ENCODE data around the gene GABRG3. TPM values are rescaled to one million over a fixed set of nuclear protein-coding genes. Genes with fewer than 3 reads are reported as not detected.

The GABRG3 gene
- total and polyA plus RNA-seq, 9 of the 15 experiments (the other 6 are each of a cell fraction or from before 2014, with no cell fraction given), result 4.0 to 15.1 (median 11.2) TPM

DNA sequence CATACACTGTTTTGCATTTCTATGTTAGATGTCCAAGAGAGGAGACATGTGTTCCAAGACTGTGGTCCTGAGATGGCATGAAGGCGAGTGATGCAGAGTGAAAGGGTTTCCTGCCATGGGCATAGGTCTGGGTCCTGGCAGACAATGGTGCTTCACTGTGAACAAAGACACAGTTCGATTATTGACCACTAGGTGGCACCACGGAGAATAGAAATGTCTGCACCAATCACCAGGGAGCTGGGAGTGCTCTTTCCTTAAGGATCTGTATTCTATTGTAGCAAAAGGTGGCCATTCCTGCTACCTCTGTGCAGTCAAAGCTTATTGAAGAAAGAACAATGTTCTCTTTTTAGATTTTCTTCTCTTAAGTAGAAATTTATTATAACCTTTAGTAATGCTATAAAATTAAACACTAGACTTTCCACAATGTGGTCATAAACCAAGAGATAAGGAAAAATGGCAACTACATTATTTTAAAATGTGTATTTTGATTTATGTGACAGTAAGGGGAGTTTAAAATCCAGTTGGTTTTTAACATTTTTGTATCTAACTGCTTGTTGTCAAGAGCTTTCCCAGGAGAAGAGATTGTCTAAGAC lies 88.7 kb downstream of the GABRG3 start (continued):
- TF ChIP-seq ADNP (tag; IDR thresholded peaks at IDR 0.05) (no peak), RAD21 (CRISPR knock-in tag; conservative IDR thresholded peaks at IDR 0.05 in 1 of 2, IDR thresholded peaks at IDR 0.05 in 1 of 2) (peak in 1 of 2 experiments; percentile 73; a peak in 2 of 4 replicates), SOX6 (IDR thresholded peaks at IDR 0.05) (no peak), ELF2 (CRISPR knock-in tag; IDR thresholded peaks at IDR 0.05) (no peak), MTA2 (IDR thresholded peaks at IDR 0.05; ENCODE audit: low read depth) (no peak), NCOA2 (IDR thresholded peaks at IDR 0.05; ENCODE audit: partially characterized antibody in 2 of 2) (no peak), KAT8 (IDR thresholded peaks at IDR 0.05; ENCODE audit: low read depth) (no peak), RBM39 (optimal IDR thresholded peaks at IDR 0.05; ENCODE audit: low read depth, low read length) (no peak), PML (IDR thresholded peaks at IDR 0.05; ENCODE audit: low read length) (no peak), ZZZ3 (IDR thresholded peaks at IDR 0.05) (no peak)
- TF ChIP-seq, protein P1, sequence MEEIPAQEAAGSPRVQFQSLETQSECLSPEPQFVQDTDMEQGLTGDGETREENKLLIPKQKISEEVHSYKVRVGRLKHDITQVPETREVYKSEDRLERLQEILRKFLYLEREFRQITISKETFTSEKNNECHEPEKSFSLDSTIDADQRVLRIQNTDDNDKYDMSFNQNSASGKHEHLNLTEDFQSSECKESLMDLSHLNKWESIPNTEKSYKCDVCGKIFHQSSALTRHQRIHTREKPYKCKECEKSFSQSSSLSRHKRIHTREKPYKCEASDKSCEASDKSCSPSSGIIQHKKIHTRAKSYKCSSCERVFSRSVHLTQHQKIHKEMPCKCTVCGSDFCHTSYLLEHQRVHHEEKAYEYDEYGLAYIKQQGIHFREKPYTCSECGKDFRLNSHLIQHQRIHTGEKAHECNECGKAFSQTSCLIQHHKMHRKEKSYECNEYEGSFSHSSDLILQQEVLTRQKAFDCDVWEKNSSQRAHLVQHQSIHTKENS (CRISPR knock-in tag; IDR thresholded peaks at IDR 0.05), result no peak
- TF ChIP-seq, protein P2, sequence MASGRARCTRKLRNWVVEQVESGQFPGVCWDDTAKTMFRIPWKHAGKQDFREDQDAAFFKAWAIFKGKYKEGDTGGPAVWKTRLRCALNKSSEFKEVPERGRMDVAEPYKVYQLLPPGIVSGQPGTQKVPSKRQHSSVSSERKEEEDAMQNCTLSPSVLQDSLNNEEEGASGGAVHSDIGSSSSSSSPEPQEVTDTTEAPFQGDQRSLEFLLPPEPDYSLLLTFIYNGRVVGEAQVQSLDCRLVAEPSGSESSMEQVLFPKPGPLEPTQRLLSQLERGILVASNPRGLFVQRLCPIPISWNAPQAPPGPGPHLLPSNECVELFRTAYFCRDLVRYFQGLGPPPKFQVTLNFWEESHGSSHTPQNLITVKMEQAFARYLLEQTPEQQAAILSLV (tag; IDR thresholded peaks at IDR 0.05), result no peak
- TF ChIP-seq, protein P3, sequence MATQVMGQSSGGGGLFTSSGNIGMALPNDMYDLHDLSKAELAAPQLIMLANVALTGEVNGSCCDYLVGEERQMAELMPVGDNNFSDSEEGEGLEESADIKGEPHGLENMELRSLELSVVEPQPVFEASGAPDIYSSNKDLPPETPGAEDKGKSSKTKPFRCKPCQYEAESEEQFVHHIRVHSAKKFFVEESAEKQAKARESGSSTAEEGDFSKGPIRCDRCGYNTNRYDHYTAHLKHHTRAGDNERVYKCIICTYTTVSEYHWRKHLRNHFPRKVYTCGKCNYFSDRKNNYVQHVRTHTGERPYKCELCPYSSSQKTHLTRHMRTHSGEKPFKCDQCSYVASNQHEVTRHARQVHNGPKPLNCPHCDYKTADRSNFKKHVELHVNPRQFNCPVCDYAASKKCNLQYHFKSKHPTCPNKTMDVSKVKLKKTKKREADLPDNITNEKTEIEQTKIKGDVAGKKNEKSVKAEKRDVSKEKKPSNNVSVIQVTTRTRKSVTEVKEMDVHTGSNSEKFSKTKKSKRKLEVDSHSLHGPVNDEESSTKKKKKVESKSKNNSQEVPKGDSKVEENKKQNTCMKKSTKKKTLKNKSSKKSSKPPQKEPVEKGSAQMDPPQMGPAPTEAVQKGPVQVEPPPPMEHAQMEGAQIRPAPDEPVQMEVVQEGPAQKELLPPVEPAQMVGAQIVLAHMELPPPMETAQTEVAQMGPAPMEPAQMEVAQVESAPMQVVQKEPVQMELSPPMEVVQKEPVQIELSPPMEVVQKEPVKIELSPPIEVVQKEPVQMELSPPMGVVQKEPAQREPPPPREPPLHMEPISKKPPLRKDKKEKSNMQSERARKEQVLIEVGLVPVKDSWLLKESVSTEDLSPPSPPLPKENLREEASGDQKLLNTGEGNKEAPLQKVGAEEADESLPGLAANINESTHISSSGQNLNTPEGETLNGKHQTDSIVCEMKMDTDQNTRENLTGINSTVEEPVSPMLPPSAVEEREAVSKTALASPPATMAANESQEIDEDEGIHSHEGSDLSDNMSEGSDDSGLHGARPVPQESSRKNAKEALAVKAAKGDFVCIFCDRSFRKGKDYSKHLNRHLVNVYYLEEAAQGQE (IDR thresholded peaks at IDR 0.05; ENCODE audit: borderline replicate concordance), result peak; percentile 56; the same call in 1 of the 2 replicates
- TF ChIP-seq, protein P3 (CRISPR knock-in tag; IDR thresholded peaks at IDR 0.05; ENCODE audit: low read depth), result no peak
- TF ChIP-seq, protein P4, sequence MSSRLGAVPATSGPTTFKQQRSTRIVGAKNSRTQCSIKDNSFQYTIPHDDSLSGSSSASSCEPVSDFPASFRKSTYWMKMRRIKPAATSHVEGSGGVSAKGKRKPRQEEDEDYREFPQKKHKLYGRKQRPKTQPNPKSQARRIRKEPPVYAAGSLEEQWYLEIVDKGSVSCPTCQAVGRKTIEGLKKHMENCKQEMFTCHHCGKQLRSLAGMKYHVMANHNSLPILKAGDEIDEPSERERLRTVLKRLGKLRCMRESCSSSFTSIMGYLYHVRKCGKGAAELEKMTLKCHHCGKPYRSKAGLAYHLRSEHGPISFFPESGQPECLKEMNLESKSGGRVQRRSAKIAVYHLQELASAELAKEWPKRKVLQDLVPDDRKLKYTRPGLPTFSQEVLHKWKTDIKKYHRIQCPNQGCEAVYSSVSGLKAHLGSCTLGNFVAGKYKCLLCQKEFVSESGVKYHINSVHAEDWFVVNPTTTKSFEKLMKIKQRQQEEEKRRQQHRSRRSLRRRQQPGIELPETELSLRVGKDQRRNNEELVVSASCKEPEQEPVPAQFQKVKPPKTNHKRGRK (tag; IDR thresholded peaks at IDR 0.05), result no peak
- TF ChIP-seq, protein P5, sequence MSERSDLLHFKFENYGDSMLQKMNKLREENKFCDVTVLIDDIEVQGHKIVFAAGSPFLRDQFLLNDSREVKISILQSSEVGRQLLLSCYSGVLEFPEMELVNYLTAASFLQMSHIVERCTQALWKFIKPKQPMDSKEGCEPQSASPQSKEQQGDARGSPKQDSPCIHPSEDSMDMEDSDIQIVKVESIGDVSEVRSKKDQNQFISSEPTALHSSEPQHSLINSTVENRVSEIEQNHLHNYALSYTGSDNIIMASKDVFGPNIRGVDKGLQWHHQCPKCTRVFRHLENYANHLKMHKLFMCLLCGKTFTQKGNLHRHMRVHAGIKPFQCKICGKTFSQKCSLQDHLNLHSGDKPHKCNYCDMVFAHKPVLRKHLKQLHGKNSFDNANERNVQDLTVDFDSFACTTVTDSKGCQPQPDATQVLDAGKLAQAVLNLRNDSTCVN (CRISPR knock-in tag; IDR thresholded peaks at IDR 0.05), result no peak

All from K562 (cell line).